ENCODE results near the gene SLC44A4. TPM values are rescaled to one million over a fixed set of nuclear protein-coding genes. Genes with fewer than 3 reads are reported as not detected.

Gene SLC44A4
- 1.8 TPM for polyA plus RNA-seq (2013, experiment 1 of 4)
- 1.4 TPM for polyA plus RNA-seq (2013, experiment 2 of 4)
- polyA plus RNA-seq (2013, experiment 3 of 4) = 1.7 TPM
- polyA plus RNA-seq (2013, experiment 4 of 4) = 1.8 TPM

- Histone ChIP-seq H3K36me3 (ENCODE audit: control insufficient read depth, insufficient read depth, low read length) (peaks cover 23% of the 10 kb centered on the region), H3K4me3 (ENCODE audit: insufficient read depth, low read depth, low read length) (no peak within 1 kb of the TSS), H3K9me3 (ENCODE audit: control insufficient read depth, low read length) (no peaks in the 10 kb centered on the region), H3K27me3 (ENCODE audit: control insufficient read depth, insufficient read depth, low read length, poor library complexity, severe bottlenecking) (no peaks in the 10 kb centered on the region), H3K27ac (ENCODE audit: insufficient read depth, low read depth, low read length, poor library complexity, severe bottlenecking) (no peak within 1 kb of the TSS), H3K4me1 (ENCODE audit: control insufficient read depth, insufficient read depth, low read length) (no peaks in the 10 kb centered on the region)
- WGBS, 2 experiments = 64 to 66% methylated on average over 18 of the region's 18 CpGs
Measured at GRCh38 chr6:31878726-31879125, at the start of gene SLC44A4. TSS of gene SLC44A4 (minus strand) at chr6:31878997. CDS start at chr6:31878980, 17 bp downstream.

- H3K4me1 ChIP-seq (ENCODE audit: control insufficient read depth, insufficient read depth, low read length) = no peaks in the 10 kb centered on the region
- WGBS, 2 experiments = 92% methylated on average over 9 of the region's 9 CpGs
- H3K9me3 ChIP-seq (ENCODE audit: control insufficient read depth, low read length) = no peaks in the 10 kb centered on the region
- H3K27ac ChIP-seq (ENCODE audit: insufficient read depth, low read depth, low read length, poor library complexity, severe bottlenecking) = no peak overlapping the region
- peaks cover 3% of the 10 kb centered on the region for H3K27me3 ChIP-seq (ENCODE audit: control insufficient read depth, insufficient read depth, low read length, poor library complexity, severe bottlenecking)
- H3K4me3 ChIP-seq (ENCODE audit: insufficient read depth, low read depth, low read length) = no peak overlapping the region
- no peaks in the 10 kb centered on the region for H3K36me3 ChIP-seq (ENCODE audit: control insufficient read depth, insufficient read depth, low read length)
Measured at GRCh38 chr6:31928672-31928939, 49.8 kb upstream of the SLC44A4 start.

GRCh38 chr6:31927863-31928671 is 49.3 kb upstream of the SLC44A4 start:
- no peaks in the 10 kb centered on the region for H3K36me3 ChIP-seq (ENCODE audit: control insufficient read depth, insufficient read depth, low read length)
- H3K27me3 ChIP-seq (ENCODE audit: control insufficient read depth, insufficient read depth, low read length, poor library complexity, severe bottlenecking) = peaks cover 3% of the 10 kb centered on the region
- 89 to 94% methylated on average over 11 of the region's 11 CpGs for WGBS, 2 experiments
- H3K4me3 ChIP-seq (ENCODE audit: insufficient read depth, low read depth, low read length) = no peak overlapping the region
- no peaks in the 10 kb centered on the region for H3K4me1 ChIP-seq (ENCODE audit: control insufficient read depth, insufficient read depth, low read length)
- no peaks in the 10 kb centered on the region for H3K9me3 ChIP-seq (ENCODE audit: control insufficient read depth, low read length)
- no peak overlapping the region for H3K27ac ChIP-seq (ENCODE audit: insufficient read depth, low read depth, low read length, poor library complexity, severe bottlenecking)

GRCh38 chr6:31927242-31927862 is 48.6 kb upstream of the SLC44A4 start, which contains the start of gene C2:
TSS of gene C2 (plus strand) at chr6:31927717. CDS start at chr6:31927753, 36 bp downstream.
- no peaks in the 10 kb centered on the region for H3K36me3 ChIP-seq (ENCODE audit: control insufficient read depth, insufficient read depth, low read length)
- no peak within 1 kb of the TSS for H3K27ac ChIP-seq (ENCODE audit: insufficient read depth, low read depth, low read length, poor library complexity, severe bottlenecking)
- H3K9me3 ChIP-seq (ENCODE audit: control insufficient read depth, low read length) = no peaks in the 10 kb centered on the region
- no peak within 1 kb of the TSS for H3K4me3 ChIP-seq (ENCODE audit: insufficient read depth, low read depth, low read length)
- H3K4me1 ChIP-seq (ENCODE audit: control insufficient read depth, insufficient read depth, low read length) = no peaks in the 10 kb centered on the region
- 80 to 82% methylated on average over 11 of the region's 11 CpGs for WGBS, 2 experiments
- peaks cover 3% of the 10 kb centered on the region for H3K27me3 ChIP-seq (ENCODE audit: control insufficient read depth, insufficient read depth, low read length, poor library complexity, severe bottlenecking)

GRCh38 chr6:31922942-31923341 is 44.1 kb upstream of the SLC44A4 start:
- Histone ChIP-seq H3K27me3 (ENCODE audit: control insufficient read depth, insufficient read depth, low read length, poor library complexity, severe bottlenecking) (peaks cover 3% of the 10 kb centered on the region), H3K36me3 (ENCODE audit: control insufficient read depth, insufficient read depth, low read length) (no peaks in the 10 kb centered on the region), H3K9me3 (ENCODE audit: control insufficient read depth, low read length) (no peaks in the 10 kb centered on the region), H3K27ac (ENCODE audit: insufficient read depth, low read depth, low read length, poor library complexity, severe bottlenecking) (no peak overlapping the region), H3K4me1 (ENCODE audit: control insufficient read depth, insufficient read depth, low read length) (no peaks in the 10 kb centered on the region), H3K4me3 (ENCODE audit: insufficient read depth, low read depth, low read length) (no peak overlapping the region)
- WGBS, 2 experiments = 31% methylated on average over 5 of the region's 5 CpGs

GRCh38 chr6:31920811-31921210 is 42.0 kb upstream of the SLC44A4 start:
- WGBS, 2 experiments = 84 to 96% methylated on average over 2 of the region's 2 CpGs
- H3K27ac ChIP-seq (ENCODE audit: insufficient read depth, low read depth, low read length, poor library complexity, severe bottlenecking) = no peak overlapping the region

GRCh38 chr6:31919624-31920303 is 41.0 kb upstream of the SLC44A4 start:
- Histone ChIP-seq H3K36me3 (ENCODE audit: control insufficient read depth, insufficient read depth, low read length) (no peaks in the 10 kb centered on the region), H3K9me3 (ENCODE audit: control insufficient read depth, low read length) (no peaks in the 10 kb centered on the region), H3K27ac (ENCODE audit: insufficient read depth, low read depth, low read length, poor library complexity, severe bottlenecking) (no peak overlapping the region), H3K4me3 (ENCODE audit: insufficient read depth, low read depth, low read length) (no peak overlapping the region), H3K27me3 (ENCODE audit: control insufficient read depth, insufficient read depth, low read length, poor library complexity, severe bottlenecking) (no peaks in the 10 kb centered on the region), H3K4me1 (ENCODE audit: control insufficient read depth, insufficient read depth, low read length) (no peaks in the 10 kb centered on the region)
- WGBS, 2 experiments = 89% methylated on average over 6 of the region's 6 CpGs

More at GRCh38 chr6:31920811-31921210, 42.0 kb upstream of the SLC44A4 start:
- no peak overlapping the region for H3K4me3 ChIP-seq (ENCODE audit: insufficient read depth, low read depth, low read length)
- H3K36me3 ChIP-seq (ENCODE audit: control insufficient read depth, insufficient read depth, low read length) = no peaks in the 10 kb centered on the region
- H3K9me3 ChIP-seq (ENCODE audit: control insufficient read depth, low read length) = no peaks in the 10 kb centered on the region
- no peaks in the 10 kb centered on the region for H3K4me1 ChIP-seq (ENCODE audit: control insufficient read depth, insufficient read depth, low read length)
- H3K27me3 ChIP-seq (ENCODE audit: control insufficient read depth, insufficient read depth, low read length, poor library complexity, severe bottlenecking) = peaks cover 1% of the 10 kb centered on the region

- WGBS, 2 experiments = 89 to 90% methylated on average over 8 of the region's 8 CpGs
- H3K36me3 ChIP-seq (ENCODE audit: control insufficient read depth, insufficient read depth, low read length) = no peaks in the 10 kb centered on the region
- H3K9me3 ChIP-seq (ENCODE audit: control insufficient read depth, low read length) = no peaks in the 10 kb centered on the region
- no peak overlapping the region for H3K4me3 ChIP-seq (ENCODE audit: insufficient read depth, low read depth, low read length)
- no peak overlapping the region for H3K27ac ChIP-seq (ENCODE audit: insufficient read depth, low read depth, low read length, poor library complexity, severe bottlenecking)
- no peaks in the 10 kb centered on the region for H3K27me3 ChIP-seq (ENCODE audit: control insufficient read depth, insufficient read depth, low read length, poor library complexity, severe bottlenecking)
- H3K4me1 ChIP-seq (ENCODE audit: control insufficient read depth, insufficient read depth, low read length) = no peaks in the 10 kb centered on the region
Measured at GRCh38 chr6:31918069-31918720, 39.4 kb upstream of the SLC44A4 start.

GRCh38 chr6:31915756-31916155 is 37.0 kb upstream of the SLC44A4 start:
- 90% methylated on average over 6 of the region's 6 CpGs for WGBS, 2 experiments

GRCh38 chr6:31915351-31915750 is 36.6 kb upstream of the SLC44A4 start:
- Histone ChIP-seq H3K27me3 (ENCODE audit: control insufficient read depth, insufficient read depth, low read length, poor library complexity, severe bottlenecking) (no peaks in the 10 kb centered on the region), H3K4me3 (ENCODE audit: insufficient read depth, low read depth, low read length) (no peak overlapping the region), H3K27ac (ENCODE audit: insufficient read depth, low read depth, low read length, poor library complexity, severe bottlenecking) (no peak overlapping the region), H3K9me3 (ENCODE audit: control insufficient read depth, low read length) (no peaks in the 10 kb centered on the region), H3K4me1 (ENCODE audit: control insufficient read depth, insufficient read depth, low read length) (no peaks in the 10 kb centered on the region), H3K36me3 (ENCODE audit: control insufficient read depth, insufficient read depth, low read length) (no peaks in the 10 kb centered on the region)

More at GRCh38 chr6:31915756-31916155, 37.0 kb upstream of the SLC44A4 start:
- H3K4me3 ChIP-seq (ENCODE audit: insufficient read depth, low read depth, low read length) = no peak overlapping the region
- no peaks in the 10 kb centered on the region for H3K36me3 ChIP-seq (ENCODE audit: control insufficient read depth, insufficient read depth, low read length)
- H3K27me3 ChIP-seq (ENCODE audit: control insufficient read depth, insufficient read depth, low read length, poor library complexity, severe bottlenecking) = no peaks in the 10 kb centered on the region
- H3K9me3 ChIP-seq (ENCODE audit: control insufficient read depth, low read length) = no peaks in the 10 kb centered on the region
- no peaks in the 10 kb centered on the region for H3K4me1 ChIP-seq (ENCODE audit: control insufficient read depth, insufficient read depth, low read length)
- no peak overlapping the region for H3K27ac ChIP-seq (ENCODE audit: insufficient read depth, low read depth, low read length, poor library complexity, severe bottlenecking)
